CD4-positive, alpha-beta T cell (primary cell): ENCODE results near the gene MBOAT1. TPM values are rescaled to one million over a fixed set of nuclear protein-coding genes. Genes with fewer than 3 reads are reported as not detected.

ENCODE experiments used
- ATAC-seq: fragments of 200-7000 bp; cut with Tn5 transposase; one replicate; pipeline ENCODE4 v1.10.0; 2022; ENCODE audit warnings: mild to moderate bottlenecking; ENCODE audit not compliant: poor library complexity
- CTCF ChIA-PET: fragments of 350-600 bp; sonication (Branson Sonifier 250); formaldehyde crosslinking; loops from one replicate; lab custom pipeline; 2021; ENCODE audit warnings: antibody characterized with exemption, inconsistent platforms; lab: Charles Lee
- POLR2A ChIA-PET: fragments of 350-600 bp; sonication (Branson Sonifier 250); formaldehyde crosslinking; loops from one replicate; lab custom pipeline; 2021; ENCODE audit warnings: antibody characterized with exemption, inconsistent platforms; lab: Charles Lee
- DNase-seq, 14 experiments: peaks; one replicate each; pipeline ENCODE4 v3.0.0-alpha.2; 2013 to 2020; ENCODE audit warnings: mixed read lengths in 2 of 14
- H3K27ac ChIP-seq, 2 donors: one replicate each; pipeline versions ENCODE4 v1.5.1 to v1.7.0; 2013; ENCODE audit warnings: low read length in 2 of 2, low read depth in 1 of 2, mild to moderate bottlenecking in 1 of 2
- H3K27me3 ChIP-seq, 2 experiments: 1 replicate in 1 of 2; 2 replicates in 1 of 2; pipeline versions ENCODE4 v1.6.1 to v1.7.0; 2013; ENCODE audit warnings: low read length in 2 of 2, control low read depth in 1 of 2, mild to moderate bottlenecking in 1 of 2, moderate library complexity in 1 of 2; ENCODE audit not compliant: insufficient read depth in 2 of 2, control insufficient read depth in 1 of 2
- H3K36me3 ChIP-seq: one replicate; pipeline ENCODE4 v1.6.1; 2013; ENCODE audit warnings: low read length, control low read depth; ENCODE audit not compliant: insufficient read depth
- H3K4me1 ChIP-seq: one replicate; pipeline ENCODE4 v1.6.1; 2013; ENCODE audit warnings: low read length, control low read depth; ENCODE audit not compliant: insufficient read depth
- H3K4me3 ChIP-seq: one replicate; pipeline ENCODE4 v1.5.1; 2013; ENCODE audit warnings: mild to moderate bottlenecking, low read length, moderate library complexity
- H3K9me3 ChIP-seq, 2 experiments: 1 replicate in 1 of 2; 2 replicates in 1 of 2; pipeline versions ENCODE4 v1.6.1 to v1.7.0; 2013; ENCODE audit warnings: low read length in 2 of 2, mild to moderate bottlenecking in 2 of 2, control low read depth in 1 of 2, moderate library complexity in 1 of 2; ENCODE audit not compliant: control insufficient read depth in 1 of 2, insufficient read depth in 1 of 2
- H3K27ac Mint-ChIP-seq: one replicate; pipeline ENCODE4 v1.8.0; 2020; ENCODE audit warnings: mixed read lengths
- H3K27me3 Mint-ChIP-seq: one replicate; pipeline ENCODE4 v1.8.0; 2021; ENCODE audit warnings: mixed read lengths
- H3K36me3 Mint-ChIP-seq: one replicate; pipeline ENCODE4 v1.8.0; 2021; ENCODE audit warnings: low read depth, mixed read lengths
- H3K4me1 Mint-ChIP-seq: one replicate; pipeline ENCODE4 v1.8.0; 2021; ENCODE audit warnings: low read depth, mixed read lengths
- H3K4me3 Mint-ChIP-seq: one replicate; pipeline ENCODE4 v1.8.0; 2020; ENCODE audit warnings: mild to moderate bottlenecking, mixed read lengths
- H3K9me3 Mint-ChIP-seq: one replicate; pipeline ENCODE4 v1.8.0; 2020; ENCODE audit warnings: mixed read lengths
- intact Hi-C, 2 experiments: fragments of 100-400 bp; cut with DNase I in 1 of 2; cut with micrococcal nuclease in 1 of 2; formaldehyde crosslinking; loops; one replicate each; pipeline versions ENCODE4 v1.15.1 to v1.9.0; 2023 to 2025; cut with DNase I, micrococcal nuclease
- total RNA-seq, 174 experiments: library from RNA in 2 of 174; stranded (reverse) in 2 of 174; gene quantifications; one replicate each; pipeline ENCODE4 v1.2.3 and lab custom pipeline; 2021 to 2026
- TF ChIP-seq, protein P1 (sequence below): fragments of 200-600 bp; IDR thresholded peaks from one replicate; pipeline ENCODE4 v1.8.0; 2022; ENCODE audit warnings: antibody characterized with exemption, mild to moderate bottlenecking

The MBOAT1 gene
- total RNA-seq, 2 experiments from 2014 or later = 17.2 to 18.5 TPM

DNA sequence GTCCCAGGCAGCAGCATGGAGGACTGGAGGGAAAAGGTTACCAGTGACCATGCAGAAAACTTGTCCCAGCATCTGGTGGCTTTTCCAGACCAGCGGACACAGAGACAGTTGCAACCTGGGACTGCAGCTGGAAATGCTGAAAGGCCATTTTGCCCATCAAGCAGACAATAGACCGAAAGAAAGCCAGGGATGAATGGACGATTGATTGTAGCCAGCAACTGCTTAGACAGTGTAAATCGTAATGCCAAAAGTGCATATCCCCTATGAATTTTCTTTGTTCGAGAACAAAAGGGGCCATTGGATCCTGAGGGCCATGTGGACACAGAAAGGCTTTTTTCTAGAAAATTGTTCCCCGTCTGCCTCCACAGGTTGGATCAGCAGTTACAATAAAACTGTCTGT, 115.7 kb downstream of the MBOAT1 start:
- H3K9me3 Mint-ChIP-seq = no peaks in the 10 kb centered on the region

DNA sequence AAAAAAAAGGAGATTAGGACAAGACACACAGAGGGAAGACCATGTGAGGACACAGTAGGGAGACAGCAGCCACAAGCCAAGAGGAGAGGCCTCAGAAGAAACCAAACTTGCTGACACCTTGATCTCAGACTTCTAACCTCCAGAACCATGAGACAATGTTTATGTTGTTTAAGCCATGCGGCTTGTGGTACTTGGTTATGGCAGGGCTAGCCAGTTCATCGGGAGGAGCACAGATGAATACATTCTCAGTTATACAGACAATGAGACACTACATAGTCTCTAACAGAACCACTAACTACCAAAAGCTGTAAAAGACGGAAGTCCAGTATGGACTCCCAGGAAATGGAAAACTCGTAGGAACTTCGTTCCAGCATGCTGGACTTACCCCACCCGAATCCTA, 116.8 kb downstream of the MBOAT1 start:
- H3K27me3 ChIP-seq = no peaks in the 10 kb centered on the region
- Mint-ChIP-seq H3K4me3 (no peak overlapping the region), H3K4me1 (no peaks in the 10 kb centered on the region), H3K27me3 (no peaks in the 10 kb centered on the region), H3K9me3 (no peaks in the 10 kb centered on the region), H3K27ac (no peak overlapping the region), H3K36me3 (peaks cover 4% of the 10 kb centered on the region)
- CTCF ChIA-PET = no interaction called here
- no peaks in the 10 kb centered on the region for H3K9me3 ChIP-seq
- POLR2A ChIA-PET = no interaction called here
- no peak for ATAC-seq
- no peaks in the 10 kb centered on the region for H3K36me3 ChIP-seq
- H3K4me1 ChIP-seq = no peaks in the 10 kb centered on the region
- no peak for DNase-seq
- H3K4me3 ChIP-seq = no peak overlapping the region
- intact Hi-C loops = no loop called here
- TF ChIP-seq, protein P1, sequence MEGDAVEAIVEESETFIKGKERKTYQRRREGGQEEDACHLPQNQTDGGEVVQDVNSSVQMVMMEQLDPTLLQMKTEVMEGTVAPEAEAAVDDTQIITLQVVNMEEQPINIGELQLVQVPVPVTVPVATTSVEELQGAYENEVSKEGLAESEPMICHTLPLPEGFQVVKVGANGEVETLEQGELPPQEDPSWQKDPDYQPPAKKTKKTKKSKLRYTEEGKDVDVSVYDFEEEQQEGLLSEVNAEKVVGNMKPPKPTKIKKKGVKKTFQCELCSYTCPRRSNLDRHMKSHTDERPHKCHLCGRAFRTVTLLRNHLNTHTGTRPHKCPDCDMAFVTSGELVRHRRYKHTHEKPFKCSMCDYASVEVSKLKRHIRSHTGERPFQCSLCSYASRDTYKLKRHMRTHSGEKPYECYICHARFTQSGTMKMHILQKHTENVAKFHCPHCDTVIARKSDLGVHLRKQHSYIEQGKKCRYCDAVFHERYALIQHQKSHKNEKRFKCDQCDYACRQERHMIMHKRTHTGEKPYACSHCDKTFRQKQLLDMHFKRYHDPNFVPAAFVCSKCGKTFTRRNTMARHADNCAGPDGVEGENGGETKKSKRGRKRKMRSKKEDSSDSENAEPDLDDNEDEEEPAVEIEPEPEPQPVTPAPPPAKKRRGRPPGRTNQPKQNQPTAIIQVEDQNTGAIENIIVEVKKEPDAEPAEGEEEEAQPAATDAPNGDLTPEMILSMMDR = no peak
- no peak overlapping the region for H3K27ac ChIP-seq

More for the DNA sequence above, 115.7 kb downstream of the MBOAT1 start:
- peaks cover 4% of the 10 kb centered on the region for H3K36me3 ChIP-seq
- no peak overlapping the region for H3K27ac Mint-ChIP-seq
- intact Hi-C loops = loop anchor here in 1 of 2 experiments (2.0 kb wide), 1 partner anchor 434 kb away; no protein-coding TSS in a partner anchor
- no peak overlapping the region for H3K4me3 Mint-ChIP-seq
- TF ChIP-seq, protein P1 = no peak
- no peak overlapping the region for H3K27ac ChIP-seq
- H3K27me3 Mint-ChIP-seq = no peaks in the 10 kb centered on the region
- ATAC-seq (no peak), DNase-seq (no peak)
- H3K4me1 ChIP-seq = no peaks in the 10 kb centered on the region
- no peaks in the 10 kb centered on the region for H3K27me3 ChIP-seq
- CTCF ChIA-PET = no interaction called here
- H3K4me3 ChIP-seq = no peak overlapping the region
- H3K36me3 Mint-ChIP-seq = peaks cover 13% of the 10 kb centered on the region
- H3K9me3 ChIP-seq = no peaks in the 10 kb centered on the region
- H3K4me1 Mint-ChIP-seq = no peaks in the 10 kb centered on the region
- POLR2A ChIA-PET = no interaction called here

DNA sequence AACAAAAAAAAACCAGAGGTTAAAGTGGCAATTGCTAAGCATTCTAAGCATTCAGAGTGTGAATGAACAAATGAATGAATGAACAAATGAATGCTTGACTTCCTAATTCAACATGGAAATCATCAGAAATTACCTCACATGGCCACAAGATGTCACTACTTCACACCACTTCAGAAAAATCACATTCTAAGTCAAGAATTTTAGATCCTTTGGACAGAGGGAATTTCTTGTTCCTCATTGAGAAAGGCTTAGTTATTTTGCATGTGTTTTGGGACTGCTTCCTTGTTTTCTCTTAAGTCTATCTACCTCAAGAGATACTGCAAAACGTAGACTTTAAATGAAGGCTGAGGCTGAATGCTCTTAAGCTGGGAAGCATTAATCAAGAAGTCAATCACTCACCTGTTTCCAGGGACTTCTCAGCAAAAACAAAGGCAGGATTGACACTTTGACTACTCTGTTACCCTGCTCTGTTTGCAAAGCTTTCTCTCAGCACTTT, 120.2 kb downstream of the MBOAT1 start:
- TF ChIP-seq, protein P1 = peak; percentile 79
- H3K4me3 ChIP-seq = no peak overlapping the region
- H3K4me1 ChIP-seq = no peaks in the 10 kb centered on the region
- Mint-ChIP-seq H3K27ac (no peak overlapping the region), H3K4me1 (no peaks in the 10 kb centered on the region), H3K36me3 (no peaks in the 10 kb centered on the region), H3K9me3 (no peaks in the 10 kb centered on the region), H3K27me3 (no peaks in the 10 kb centered on the region), H3K4me3 (no peak overlapping the region)
- no peak overlapping the region for H3K27ac ChIP-seq
- POLR2A ChIA-PET = no interaction called here
- H3K9me3 ChIP-seq = peaks cover 0 to 6% of the 10 kb centered on the region in 2 experiments
- intact Hi-C loops = loop anchor here (2.0 to 5.0 kb wide), 3 partner anchors 200 to 1500 kb away; partner anchors contain the start of gene SOX4 (in 1 of the 2)
- DNase-seq (peak in 4 of 14 experiments; percentile 10 to 57 (median 42)), ATAC-seq (peak; percentile 32)
- CTCF ChIA-PET = no interaction called here
- H3K27me3 ChIP-seq = no peaks in the 10 kb centered on the region
- H3K36me3 ChIP-seq = no peaks in the 10 kb centered on the region
